CD4-positive, alpha-beta T cell treated with Interleukin-4 for 4 hours (primary cell): ENCODE data around the gene CHDH.
A peak's percentile ranks its signal among the peaks of the same experiment; 100 is the strongest.

Experiments
- DNase-seq: peaks from one replicate; pipeline ENCODE4 v3.0.0-alpha.2; 2020

Gene CHDH

GRCh38 chr3:53846134-53846850, at the start of gene CHDH, which contains the start of gene IL17RB:
Gene CHDH, minus strand, starts transcription at chr3:53846419. Its CDS starts 22,411 bp downstream, at chr3:53824008.
Gene IL17RB, plus strand, starts transcription at chr3:53846568. Its CDS starts 21 bp downstream, at chr3:53846589.
- no peak for DNase-seq

GRCh38 chr3:53892286-53892637, 46.0 kb upstream of the CHDH start:
- DNase-seq: no peak

GRCh38 chr3:53891497-53892285, 45.5 kb upstream of the CHDH start, which contains the start of gene SELENOK:
Gene SELENOK, minus strand, starts transcription at chr3:53891859.
- peak; percentile 99 for DNase-seq

DNA sequence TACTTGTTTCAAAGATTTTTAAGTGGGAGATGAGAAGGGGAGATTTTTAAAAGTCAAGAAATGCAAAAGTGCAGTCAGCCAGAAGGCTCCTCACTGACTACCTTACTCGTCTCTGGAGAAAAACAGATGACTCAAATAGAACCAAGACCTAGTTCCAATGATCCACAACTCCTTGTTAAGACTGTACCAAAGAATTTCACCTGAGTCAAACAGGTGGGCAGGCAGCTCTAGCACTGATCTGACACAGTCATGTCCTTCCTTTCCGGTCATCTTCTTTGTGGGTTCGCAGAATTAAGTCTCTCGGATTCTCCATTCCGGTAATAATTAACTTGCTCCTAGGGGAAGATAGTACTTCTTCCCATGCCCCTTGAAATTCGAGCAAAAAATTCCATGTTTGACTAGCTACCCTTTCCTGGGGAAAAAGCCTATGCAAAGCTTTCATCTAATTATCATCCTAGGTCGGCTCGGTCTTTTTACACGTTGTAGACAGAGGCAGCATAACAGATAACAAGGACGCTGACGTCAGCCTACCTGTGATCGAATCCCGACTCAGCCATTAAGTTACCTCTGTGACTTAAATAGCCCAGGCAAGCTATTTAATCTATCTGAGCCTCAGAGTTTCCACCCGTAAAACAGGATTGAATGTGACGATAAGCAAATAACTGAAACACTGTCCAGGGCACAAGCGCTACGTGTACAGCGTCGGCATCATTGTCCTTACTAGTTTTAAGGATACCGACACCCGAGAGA, 44.7 kb upstream of the CHDH start:
- DNase-seq: peak; percentile 55

DNA sequence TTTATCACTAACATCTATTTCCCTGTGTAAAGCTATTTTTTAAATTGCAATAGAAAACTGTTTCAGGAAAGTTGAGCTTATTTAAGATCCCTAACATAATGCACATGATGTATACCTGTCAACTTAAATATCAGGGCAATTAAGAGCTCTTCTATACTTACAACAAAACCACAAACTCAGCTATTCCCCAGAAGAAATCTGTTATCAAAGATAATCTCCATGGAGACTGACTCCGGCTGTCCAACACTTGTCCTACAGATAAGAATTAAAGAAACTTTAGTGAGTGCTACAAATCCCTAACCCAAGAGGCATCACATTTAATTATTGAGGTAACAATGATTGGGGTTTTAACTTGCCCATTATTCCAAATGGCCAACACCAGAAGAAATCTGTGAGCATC, 42.0 kb upstream of the CHDH start:
- no peak for DNase-seq

- DNase-seq: no peak
Measured at GRCh38 chr3:53887446-53887845, 41.2 kb upstream of the CHDH start.

DNA sequence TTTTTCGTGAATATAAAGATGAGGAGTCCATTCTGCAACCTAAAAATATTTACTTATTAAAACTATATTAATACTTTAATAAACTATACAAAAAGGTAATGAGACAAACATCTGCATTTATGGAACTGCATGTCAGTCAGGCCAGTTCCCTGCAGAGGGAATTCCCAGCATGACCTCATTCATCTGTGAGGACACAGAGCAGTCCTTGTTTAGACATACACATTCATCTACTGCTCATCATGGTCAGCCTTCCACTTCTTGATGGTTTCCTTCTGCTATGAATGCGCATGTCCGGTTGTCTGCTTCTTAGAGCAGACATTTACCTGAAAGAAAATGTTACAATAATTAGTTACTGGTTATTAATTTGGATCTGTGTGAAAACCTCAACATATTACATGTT, 39.0 kb upstream of the CHDH start:
- DNase-seq: no peak

DNA sequence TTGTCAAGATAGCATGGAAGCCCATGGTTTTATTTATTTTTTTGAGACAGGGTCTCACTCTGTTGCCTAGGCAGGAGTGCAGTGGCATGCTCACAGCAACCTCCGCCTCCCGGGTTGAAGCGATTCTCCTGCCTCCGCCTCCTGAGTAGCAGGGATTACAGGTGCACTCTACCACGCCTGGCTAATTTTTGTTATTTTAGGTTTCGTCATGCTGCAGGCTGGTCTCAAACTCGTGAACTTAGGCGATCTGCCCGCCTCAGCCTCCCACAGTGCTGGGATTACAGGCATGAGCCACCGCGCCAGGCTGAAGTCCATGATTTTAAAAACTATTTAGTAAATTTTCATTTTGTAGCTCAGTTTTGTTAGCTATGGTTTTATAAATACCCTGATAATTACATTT, 38.4 kb upstream of the CHDH start:
- DNase-seq: no peak

GRCh38 chr3:53883008-53883407, 36.8 kb upstream of the CHDH start:
- DNase-seq: no peak

- peak; percentile 85 for DNase-seq
Measured at GRCh38 chr3:53881691-53882593, 35.7 kb upstream of the CHDH start, which contains the start of gene ACTR8. Gene ACTR8, minus strand, starts transcription at chr3:53882152. Its CDS starts 51 bp downstream, at chr3:53882101.

- no peak for DNase-seq
Measured at GRCh38 chr3:53880396-53881345, 34.5 kb upstream of the CHDH start.

DNA sequence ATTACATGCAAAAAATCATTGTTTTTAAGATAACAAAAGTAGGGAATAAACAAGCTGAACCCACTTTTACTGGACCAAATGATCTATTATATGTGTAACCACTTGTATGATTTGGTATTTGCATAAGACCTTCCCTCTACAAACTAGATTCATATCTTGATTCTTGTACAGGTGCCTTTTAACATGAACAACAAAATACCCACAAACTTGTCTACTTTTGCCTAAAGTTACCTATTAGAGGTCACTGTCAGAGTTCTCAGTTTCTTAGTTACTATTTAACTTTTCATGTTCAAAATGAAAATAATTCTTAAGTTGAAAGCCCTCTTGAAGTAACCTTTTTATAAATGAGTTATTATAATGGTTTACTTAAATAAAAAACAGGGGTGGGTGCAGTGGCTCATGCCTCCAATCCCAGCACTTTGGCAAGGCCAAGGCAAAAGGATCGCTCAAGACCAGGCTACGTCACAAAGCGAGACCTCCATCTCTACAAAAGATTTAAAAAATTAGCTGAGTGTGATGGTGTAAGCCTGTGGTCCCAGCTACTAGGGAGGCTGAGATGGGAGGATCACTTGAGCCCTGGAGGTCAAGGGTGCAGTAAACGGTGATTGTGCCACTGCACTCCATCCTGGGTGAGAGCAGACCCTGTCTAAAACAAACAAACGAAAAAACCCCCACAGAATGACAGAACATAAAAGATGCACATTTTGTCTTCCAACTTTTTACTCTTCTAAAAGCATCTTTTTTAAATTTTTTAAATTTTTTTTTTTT, 19.7 kb upstream of the CHDH start:
- DNase-seq: no peak

DNA sequence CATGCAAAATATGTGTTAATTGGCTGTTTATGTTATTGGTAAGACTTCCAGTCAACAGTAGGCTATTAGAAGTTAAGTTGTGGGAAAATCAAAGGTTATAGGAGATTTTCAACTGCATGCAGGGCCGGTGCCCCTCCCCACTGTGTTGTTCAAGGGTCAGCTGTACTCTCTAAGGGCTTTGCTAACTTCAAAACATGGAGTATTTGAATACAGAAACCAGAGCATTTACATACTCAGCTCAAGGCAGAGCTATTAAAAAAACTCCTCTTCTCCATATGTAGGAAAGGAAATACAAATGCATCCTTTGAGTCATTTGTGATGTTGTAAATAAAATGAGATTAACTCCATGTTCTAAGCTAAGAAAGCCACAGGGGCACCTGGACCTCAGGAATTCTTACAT, 16.9 kb upstream of the CHDH start:
- no peak for DNase-seq

DNA sequence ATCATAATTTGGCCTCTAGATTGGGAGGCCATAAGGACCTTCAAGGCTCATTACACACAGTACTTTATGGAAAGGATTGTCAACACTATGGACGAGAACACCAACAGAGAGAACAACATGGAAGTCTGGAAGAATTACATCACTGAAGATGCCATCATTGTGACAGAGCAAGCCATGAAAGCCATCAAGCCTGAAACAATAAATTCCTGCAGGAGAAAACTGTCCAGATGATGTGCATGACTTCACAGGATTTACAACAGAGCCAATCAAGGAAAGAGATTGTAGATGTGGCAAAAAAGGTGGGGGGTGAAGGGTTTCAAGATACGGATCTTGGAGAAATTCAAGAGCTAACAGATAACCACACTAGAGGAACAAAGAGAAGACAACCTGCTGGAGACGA, 16.0 kb upstream of the CHDH start:
- DNase-seq: no peak

GRCh38 chr3:53860196-53860595, 14.0 kb upstream of the CHDH start:
- DNase-seq: no peak

DNA sequence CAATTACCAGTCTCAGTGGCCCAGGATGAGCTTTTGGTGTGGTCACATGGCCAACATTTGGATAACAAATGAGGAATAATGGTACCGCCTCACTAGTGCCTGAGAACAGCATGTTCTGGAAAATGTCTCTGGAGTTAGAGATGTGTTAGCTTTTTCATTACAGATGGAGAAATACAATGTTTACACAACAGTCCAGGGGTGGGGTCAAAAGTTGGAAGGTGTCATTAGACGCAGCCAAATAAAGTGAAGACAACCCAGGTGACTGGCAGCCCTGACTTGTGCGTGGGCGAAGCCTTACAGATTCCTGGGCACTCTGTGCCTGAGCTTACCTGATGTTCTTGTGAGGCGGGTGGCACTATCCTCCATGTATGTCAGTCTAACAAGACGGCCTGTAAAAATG, 13.0 kb upstream of the CHDH start:
- no peak for DNase-seq

GRCh38 chr3:53858096-53858741, 12.0 kb upstream of the CHDH start:
- no peak for DNase-seq

DNA sequence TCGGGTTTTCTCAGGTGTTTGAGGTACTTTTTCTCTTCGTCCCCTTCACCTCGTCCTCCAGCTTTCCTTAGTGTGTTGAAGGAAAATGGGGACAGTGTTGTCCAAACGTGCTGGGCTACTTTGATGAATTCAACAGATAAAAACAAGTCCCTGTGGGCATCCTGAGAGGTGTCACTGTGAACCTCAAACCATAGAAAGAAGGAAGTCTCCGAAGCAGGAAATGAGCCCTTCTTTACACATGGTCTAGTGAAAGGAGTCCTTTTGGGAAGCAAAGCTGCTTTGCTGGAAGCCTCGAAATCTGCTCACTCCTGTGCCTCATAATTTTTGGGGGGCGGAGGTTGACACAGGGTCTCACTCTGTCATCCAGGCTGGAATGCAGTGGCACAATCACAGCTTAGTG, 10.7 kb upstream of the CHDH start:
- DNase-seq: no peak

GRCh38 chr3:53850895-53851294, 4.7 kb upstream of the CHDH start:
- DNase-seq: no peak

- DNase-seq: no peak
Measured at GRCh38 chr3:53849916-53850315, 3.7 kb upstream of the CHDH start.
